Measurements from ENCODE around the gene CTIF.

CTIF gene

DNA sequence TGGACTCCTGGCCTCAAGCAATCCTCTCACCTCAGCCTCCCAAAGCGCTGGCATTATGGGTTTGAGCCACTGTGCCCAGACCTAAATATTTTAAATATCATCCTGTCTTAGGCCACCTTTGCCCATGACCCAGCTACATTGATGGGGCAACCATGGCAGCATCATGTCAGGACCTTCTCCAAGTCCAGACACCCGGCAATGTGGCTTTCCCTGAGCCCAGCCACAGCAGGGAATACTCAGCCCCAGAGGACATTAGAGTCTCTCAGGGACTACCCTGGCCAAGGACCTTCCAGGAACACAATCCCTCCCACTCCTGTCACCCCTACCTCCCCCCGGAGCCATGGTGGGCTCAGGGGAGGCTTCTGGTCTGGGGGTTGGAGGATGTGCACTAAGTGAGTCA, 339.1 kb downstream of the CTIF start:
- DNase-seq: no peak

DNA sequence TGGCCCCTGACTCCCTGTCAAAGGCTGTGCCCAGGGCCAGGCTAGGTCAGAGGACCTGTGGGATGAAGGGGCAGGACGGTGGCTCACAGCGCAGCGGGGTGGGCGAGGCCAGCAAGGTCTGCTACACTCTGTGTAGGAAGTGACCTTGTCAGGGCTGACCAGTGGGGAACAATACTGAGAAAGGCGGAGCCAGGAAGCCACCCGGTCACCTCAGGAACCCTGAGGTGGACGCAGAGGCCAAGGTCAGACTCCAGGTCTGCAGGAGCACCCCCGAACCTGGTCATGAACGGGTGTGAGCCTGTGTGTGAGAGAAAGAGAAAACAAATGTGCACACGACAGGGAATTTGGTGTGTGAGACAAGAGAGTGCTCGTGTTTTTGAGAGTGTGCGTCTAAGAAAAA, 339.6 kb downstream of the CTIF start:
- no peak for DNase-seq

DNA sequence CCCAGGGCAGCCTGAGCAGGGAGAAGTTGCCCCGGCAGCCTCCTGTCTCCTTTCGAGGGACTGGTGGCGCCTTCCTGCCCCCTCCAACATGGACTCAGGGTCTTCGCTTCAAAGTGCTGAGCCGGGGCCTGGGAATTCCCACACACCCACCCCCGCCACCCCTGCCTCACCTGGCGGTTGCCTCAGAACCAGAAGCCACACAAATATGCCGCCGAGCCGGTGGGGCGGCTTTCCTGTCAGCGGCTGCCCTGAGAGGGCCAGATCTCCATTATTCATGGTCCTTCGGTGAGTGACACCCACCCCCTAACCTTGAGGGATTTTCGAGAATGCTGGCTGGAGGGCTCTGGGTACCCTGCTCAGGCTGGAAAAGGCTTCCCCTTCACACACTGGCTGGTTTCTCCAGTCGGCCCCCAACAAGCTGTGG, 340.2 kb downstream of the CTIF start:
- DNase-seq: no peak

DNA sequence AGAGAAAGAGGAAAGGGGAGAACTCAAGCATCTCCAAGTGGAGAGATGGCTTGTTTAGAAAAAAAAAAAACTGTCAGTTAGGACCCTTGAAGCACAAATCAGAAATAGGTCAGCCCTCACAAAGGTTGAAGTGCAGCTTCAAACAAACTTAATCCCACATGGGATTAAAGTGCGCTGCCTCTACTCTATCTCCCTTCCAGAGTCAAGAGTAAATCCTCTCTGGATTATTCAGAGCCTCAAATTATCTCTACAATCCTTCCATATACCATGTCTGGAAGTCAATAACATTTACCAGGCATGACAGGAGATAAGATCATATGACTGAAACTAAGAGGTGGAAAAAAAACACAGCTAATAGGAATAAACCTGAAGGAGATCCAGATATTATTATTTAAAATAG, 342.1 kb downstream of the CTIF start:
- no peak for DNase-seq

DNA sequence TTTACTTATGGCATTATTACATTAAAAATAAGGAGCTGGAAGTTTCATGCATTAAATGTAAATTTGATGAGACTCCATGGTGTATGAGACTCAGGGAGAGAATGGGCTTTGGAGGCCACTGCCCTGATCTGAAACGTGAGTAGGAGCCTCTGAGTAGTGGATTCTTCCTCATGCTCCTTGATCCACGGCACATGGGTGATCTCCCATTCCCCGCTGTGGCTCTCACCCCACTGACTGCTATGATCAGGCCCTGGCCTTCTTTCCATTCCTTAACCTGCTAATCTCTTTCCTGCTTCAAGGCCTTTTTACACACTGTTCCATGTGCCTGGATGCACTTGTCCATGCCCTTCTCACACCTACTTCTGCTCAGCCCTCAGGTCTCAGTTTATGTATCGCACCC, 343.5 kb downstream of the CTIF start:
- DNase-seq: no peak

DNA sequence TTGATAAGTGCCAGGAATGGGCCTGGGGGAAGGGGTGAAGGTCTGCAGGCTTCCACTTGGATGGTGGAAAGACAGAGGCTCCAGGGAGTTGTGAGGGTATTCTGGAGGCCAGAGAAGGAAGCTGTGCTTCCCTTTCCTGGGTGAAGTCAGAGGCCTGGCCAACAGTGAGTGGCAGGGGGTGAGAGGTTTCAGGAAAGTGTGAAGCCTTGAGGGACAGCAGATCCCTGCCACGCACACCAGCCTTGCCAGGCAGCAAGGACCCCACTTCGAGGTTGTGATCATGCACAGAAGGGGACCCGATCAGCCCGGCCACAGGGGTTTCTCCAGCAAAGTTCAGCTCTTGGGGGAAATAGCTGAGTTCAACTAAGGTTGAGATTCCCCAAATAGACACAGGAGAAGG, 345.5 kb downstream of the CTIF start:
- DNase-seq: no peak

DNA sequence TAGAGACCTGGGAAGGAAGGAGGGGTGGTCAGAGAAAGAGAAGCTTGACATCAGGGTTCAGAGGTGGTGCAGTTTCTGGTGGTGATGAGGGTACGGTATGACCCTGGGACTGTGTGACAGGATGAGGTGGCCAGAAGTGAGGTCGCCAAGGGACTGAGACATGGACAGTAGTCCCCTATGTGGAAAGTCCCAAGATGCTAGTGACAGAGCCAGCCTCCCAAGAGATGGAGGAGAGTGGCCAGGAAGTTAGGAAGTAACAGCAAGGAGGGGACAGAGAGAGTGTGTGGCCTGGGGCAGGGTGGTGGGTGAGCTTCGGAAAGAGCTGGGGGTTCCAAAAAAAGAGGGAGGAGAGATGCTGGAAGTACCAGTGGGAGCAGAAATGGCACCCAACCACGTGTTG, 345.9 kb downstream of the CTIF start:
- no peak for DNase-seq

DNA sequence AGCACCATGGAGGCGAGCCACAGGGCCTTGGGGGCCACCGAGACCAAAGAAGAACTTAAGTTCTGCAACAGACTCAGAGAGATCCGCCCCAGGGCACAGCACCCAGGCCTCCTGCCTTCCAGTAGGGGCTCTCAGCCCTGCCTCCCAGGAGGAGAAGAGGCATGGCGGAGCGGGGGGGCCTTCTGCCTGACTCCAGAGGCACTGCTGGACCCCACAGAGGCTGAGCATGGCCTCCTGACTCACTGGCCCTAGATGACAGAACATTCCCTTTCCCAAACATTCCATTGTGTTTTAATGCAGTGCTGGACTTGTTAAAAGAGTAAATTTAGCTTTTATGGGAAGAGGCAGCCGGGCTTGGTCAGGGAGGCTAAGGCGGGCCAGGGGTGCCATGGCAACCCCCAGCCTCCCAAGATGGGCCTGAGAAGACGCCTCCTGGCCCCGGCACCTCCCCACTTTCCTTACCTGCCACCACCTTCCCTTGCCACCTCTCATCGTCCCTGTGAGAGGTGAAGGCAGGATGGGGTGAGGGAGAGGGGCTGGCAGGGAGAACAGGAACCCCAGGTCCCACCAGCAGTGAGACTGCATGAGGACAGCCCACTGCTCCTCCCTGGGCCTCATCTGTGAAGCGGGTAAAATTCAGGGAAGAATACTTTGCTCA, 346.6 kb downstream of the CTIF start:
- DNase-seq: no peak

DNA sequence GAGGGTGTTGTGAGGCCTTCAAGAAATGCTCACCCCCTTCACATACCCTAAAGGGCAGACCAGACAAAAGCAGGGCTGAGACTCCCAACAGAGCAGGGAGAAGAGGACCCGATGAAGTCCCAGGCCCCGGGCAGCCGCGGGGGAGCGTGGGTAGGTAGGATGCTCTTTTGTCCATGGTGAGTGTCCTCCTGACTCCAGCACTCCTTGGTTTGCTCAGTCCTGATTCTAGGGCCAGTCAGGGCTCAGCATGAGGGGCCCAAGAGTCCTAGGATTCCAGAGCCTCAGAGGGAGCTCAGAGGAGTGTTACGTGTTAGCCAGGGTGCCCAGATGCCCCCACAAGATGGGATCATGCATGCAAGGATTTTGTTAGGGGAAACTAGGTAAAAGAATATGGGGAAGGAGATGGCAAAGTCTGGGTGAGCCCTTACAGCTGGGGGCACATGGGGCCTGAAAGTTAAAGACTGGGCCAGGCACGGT, 347.1 kb downstream of the CTIF start:
- DNase-seq: no peak

DNA sequence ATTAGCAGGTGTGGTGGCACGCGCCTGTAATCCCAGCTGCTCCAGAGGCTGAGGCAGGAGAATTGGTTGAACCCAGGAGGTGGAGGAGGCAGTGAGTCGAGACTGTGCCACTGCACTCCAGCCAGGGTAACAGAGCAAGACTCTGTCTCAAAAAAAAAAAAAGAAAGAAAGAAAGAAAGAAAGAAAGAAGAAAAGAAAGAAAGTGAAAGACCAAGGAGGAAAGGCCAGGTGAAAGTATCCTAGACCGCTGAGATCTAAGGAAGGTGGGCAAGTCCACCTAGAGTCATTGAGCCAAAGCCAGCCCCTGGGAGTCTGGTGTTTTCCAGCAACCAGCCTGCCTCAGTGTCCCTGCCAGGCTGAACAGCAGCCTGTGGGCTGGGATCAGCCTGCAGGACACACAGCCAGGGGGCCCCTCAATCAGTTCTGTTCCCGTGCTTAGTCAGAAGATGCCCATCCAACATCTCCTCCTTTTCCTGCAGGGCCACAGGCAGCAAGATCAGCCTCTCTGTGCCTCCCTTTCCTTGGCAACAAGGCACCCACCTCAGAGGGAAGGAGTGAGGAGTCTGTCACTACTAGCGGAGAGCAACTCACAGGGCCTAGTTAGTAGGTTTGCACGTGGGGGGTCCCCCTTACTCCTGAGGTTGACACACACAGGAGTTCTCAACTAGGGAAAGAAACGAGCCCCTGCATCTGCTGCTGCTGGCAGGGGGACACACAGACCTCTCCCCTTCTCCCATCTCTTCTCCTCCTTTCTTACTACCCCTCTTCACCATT, 347.9 kb downstream of the CTIF start:
- DNase-seq: no peak

DNA sequence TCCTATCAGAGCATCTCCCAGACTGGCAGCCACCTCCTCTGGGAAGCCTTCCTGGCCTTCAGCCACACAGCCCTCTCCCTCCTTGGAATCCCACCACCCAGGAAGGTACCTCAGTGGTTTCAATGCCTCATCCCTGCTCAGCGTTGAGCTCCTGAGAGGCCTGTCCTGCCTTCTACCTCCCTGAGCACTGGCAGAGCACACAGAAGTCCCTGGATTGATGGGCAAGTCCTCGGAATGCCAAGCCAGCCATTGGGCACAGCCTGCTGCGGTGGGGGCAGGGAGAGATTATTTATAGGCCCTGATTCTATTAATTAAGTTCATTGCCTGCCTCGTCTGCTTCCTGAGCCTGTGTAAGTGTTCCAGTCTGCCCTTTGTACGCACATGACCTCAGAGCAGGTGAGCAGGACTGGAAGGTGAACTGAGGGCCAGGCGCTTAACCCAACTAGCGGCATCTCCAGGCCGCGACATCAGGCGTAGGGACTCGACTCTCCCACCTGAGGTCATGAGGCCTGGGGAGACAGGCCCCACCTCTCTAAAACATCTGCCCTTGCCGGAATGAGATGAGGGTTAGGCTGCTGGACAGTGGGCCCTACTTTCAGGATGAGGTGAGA, 348.6 kb downstream of the CTIF start:
- no peak for DNase-seq

DNA sequence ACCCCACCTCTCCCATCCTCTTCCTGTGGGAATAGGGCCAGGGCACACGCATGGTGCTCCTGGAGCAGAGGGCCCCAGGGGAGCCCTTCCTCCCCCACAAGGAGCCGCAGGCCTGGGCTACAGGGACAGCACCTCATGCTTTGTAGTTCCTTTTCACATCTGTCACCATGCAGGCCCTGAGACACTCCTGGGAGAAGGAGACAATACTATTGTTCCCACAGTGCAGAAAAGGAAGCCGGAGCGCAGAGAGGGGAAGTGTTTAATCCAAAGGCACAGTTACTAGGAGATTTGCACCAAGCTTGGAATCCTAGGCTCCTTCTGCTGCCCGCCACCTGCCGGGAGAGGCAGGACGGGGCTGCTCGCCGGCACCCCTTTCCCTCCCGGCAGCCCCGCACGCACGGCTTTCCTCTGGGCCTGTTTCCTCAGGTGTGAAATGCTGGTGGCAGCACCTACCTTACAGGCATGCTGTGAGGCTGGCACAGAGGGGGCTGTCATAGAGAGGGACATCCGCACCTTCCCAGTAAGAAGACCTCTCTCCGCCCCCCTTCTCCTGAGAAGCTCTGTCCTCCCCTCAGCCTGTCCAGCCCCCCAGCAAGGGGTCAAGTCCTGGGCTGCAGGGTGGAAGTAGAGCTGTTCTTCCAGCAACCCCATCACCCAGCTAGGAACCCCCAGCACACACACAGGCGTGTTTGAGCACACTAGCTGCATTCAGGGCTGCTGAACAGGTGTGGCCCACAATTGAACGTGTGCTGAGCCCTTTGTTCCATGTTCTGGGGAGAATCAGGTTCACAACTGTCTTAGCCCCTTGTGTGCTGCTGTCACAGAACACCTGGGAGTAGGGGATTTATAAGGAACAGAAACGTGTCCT, 349.3 kb downstream of the CTIF start:
- no peak for DNase-seq

DNA sequence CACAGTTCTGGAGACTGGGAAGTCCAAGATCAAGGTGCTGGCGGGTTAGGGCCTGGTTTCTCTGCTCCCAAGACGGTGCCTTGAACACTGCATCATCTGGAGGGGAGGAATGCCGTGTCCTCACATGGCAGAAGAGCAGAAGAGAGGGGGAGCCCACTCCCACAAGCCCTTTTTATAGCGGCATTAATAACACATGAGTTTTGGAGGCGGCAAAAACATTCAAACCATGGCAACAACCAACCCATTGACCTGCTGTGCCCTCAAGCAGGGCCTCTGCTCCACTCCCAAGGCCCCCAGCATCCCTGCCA, 349.9 kb downstream of the CTIF start:
- DNase-seq: no peak

DNA sequence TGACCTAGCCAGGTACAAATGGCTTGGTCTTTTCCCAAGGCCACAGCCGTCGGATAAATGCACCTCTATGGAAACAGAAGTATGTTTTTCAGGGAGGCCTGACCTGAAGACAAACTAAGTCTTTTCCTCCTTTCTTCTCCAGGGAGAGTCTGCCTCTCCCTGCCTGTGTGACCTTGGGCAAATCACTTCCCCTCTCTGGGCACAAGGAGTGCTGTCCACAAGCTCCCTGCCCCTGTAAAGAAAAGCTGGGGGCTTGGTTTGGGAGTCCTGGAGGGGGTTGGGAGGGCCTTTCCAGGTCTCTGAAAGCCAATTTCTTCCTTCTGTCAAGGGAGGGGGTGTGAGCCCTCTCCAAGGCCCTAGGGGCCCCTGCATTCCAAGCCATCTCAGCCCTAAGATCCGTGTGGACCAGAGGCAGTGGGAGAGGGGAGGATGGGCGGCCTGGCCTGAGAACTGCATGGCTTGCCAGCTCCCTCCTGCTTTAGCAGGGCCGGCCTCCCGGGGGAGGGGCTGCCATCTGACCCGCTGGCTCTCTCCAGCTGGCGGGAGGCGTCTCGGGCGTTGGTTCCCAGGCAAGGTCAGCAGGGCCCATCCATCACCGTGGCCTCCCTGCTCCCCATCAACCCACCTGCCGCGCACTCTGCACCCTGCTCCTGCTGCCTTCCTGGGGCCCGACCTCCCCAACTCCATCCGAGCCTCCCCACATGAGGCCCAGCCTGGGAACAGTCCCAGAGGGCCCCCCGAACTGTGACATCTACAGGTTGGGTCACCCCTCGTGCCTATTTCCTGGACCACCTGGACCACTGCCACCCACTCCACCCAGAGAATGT, 350.5 kb downstream of the CTIF start:
- DNase-seq: no peak

DNA sequence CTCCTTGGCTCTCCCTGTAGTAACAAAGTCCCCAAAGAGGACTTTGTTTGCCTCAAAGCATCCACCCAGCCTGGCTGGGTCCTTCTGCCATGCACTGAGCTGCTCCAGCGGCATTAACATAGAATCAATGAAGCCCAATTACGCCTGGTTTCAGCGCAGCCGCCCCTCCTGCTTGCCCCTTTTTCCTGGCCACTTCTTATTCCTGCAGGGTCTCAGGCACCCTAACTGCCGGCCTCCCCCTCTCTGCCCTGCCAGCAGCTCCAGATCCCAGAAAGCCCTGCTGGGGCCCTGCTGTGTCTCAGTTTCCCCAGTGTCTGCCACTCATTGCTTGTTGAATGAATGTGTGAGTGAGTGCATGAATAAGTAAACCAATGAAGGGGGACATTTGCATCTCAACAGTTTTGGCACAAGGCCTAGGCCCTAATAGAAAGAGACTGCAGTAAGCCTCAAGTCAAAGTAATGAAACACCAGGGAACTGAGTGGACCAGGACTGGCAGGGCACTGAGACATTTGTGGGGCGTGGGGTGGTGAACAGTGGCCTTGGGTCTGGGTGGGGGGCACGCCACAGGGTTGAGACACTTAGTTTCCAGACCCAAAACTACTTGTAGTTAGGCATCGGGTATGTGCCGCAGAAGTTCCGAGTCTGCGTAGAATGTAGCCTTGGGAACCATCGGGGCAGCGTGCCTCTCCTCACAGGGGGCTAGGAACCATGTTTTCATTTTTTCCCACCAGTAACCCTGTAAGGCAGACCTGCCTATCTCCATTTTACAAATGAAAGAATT, 351.3 kb downstream of the CTIF start:
- no peak for DNase-seq

DNA sequence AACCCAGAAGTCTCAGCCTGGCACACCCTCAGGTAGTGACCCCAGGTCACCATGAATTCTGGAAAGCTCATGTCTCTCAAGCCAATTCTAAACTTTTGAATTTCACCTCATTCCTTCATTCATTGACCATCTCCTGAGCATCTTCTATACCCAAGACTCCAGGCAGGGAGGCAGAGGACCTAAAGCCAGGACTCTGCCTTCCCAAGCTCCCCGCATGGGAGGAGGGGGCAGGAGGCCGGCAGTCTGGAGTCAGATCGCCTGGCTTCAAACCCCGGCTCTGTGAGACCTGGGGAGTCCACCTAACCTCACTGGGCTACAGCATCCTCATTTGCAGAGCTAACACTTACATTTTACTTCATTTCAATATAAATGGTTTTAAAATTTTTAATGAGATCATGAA, 352.9 kb downstream of the CTIF start:
- DNase-seq: no peak

DNA sequence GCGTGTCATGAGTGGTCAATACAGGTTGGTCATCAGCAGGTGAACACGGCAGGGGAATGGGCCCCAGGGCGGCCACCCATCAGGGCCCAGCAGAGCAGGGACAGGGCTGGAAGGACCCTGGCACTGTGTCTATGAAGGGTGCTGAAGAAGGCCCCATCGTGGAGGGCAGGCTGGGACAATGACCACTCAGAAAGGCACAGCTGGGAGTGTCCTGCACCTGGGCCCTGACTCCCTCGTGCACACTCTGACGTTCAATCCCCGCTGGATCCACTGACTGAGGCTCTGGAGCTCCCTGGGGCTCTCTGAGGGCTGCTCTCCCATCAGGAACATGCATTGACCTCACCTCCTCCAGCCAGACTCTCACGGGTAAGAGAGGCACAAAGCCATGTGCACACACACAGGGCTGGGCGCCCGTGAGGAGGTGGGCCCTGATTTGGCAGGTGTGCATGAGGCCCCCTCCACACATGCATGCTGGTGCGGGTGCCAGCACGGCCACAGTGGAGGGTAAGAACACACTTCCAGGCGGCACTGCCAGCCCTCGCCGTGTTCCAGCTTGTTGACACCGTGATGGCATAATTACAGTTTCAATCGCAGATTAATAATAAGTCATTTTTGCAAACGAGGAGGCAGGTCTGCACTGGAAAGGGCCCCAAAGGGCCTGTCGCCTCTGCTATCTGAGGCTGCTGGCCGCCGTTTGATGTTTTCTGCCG, 353.5 kb downstream of the CTIF start:
- no peak for DNase-seq

DNA sequence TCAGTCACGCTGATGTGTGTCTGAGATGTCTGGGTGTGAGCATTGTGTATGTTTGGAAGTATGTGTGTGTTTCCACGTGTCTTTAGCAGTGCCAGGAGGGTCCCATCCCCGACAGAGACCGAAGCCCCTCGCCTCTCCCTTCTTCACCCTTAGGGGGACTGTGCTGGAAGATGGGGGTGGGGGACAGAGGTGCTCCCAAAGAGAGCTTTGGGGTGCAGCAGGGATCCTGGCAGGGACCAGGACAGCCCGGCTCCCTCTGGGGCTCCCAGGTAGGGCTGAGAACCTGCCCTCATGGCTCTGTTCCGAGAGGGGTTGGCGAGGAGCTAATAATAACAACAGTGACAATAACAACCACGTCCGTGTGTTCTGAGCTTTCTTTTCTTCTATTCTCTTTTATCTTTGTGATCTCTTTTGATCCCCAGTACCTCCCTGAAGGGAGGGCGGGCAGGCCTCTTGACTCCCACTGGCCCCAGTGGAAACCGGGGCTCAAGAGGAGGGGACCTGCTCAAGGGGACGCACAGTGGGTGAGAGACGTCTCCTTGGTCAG, 354.3 kb downstream of the CTIF start:
- no peak for DNase-seq

DNA sequence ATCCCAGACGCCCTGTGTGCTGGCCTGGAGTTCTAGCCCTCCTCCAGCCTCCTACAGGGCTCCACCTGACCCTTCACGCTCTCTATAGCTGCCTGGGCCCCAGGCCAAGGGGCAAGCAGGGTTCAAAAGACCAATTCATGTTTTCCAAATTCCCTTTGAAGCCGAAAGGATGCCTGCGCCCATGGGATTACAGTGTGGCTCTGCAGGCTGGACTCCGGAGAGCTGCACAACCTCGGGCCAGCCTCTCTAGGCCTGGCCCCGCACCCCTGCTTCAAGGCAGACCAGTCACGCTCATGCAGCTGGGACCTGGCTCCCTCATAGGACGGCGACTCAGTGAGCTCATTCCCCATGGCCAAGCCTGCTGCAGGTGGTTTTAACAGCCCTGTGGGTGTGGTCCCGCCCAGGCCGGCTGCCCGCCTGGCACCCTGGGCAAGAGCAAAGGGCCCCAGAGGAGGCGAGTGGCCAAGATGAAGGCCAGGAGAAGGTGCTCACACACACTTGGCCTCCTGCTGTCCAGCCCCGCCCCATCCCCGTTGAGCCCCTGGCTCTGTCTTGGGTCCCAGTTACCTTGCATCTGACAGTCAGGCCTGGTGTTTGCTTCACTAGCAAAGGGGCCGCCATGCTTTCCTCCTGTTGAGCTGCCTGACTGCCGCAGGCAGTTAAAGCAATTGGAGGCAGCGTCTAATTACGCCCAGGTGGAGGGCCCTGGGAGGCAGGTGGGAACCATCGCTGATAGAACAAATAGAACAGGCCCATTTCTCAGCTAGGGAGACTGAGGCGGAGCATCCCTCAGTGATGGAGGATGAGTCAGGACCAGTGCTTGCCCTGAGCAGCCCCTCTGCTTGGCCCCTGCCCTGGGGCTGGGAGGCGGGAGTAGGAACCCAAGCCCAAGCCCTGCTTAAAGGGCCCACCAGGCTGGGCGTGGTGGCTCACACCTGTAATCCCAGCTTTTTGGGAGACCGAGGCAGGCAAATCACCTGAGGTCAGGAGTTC, 355.1 kb downstream of the CTIF start:
- no peak for DNase-seq
